DMS79 treated with DMSO at 0.1 percent for 48 hours (cell line): Measurements from ENCODE around the gene ARRDC1.
A peak's percentile ranks its signal among the peaks of the same experiment; 100 is the strongest.
"Not testable (repeated sequence)": the region's sequence is repeated elsewhere in the genome, so short reads cannot be mapped to it uniquely, and the experiment has no call there.

Experiments
- DNase-seq: peaks from one replicate; lab custom pipeline; 2025; lab: John Stamatoyannopoulos, UW

The ARRDC1 gene

DNA sequence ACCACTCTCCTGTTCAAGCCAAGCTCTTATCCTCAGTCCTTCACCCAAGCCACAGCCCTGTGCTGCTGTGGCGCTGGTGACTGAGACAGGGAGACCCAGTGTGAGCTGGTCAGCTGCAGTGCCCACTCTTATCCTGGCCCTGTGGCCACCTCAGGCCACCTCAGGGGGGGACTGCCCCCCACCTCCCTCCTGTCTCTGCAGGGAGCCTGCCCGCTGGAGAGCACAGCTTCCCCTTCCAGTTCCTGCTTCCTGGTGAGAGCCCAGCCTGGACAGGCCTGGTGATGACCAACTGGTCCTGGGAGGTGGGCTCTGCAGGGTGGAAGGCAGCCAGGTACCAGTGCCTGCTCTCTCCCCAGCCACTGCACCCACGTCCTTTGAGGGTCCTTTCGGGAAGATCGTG is 7.8 kb downstream of the ARRDC1 start:
- DNase-seq, result no peak

- no peak for DNase-seq
Observed at GRCh38 chr9:137613738-137614523, 8.4 kb downstream of the ARRDC1 start.

- DNase-seq, result no peak
Observed at GRCh38 chr9:137614631-137615386, 9.3 kb downstream of the ARRDC1 start.

DNA sequence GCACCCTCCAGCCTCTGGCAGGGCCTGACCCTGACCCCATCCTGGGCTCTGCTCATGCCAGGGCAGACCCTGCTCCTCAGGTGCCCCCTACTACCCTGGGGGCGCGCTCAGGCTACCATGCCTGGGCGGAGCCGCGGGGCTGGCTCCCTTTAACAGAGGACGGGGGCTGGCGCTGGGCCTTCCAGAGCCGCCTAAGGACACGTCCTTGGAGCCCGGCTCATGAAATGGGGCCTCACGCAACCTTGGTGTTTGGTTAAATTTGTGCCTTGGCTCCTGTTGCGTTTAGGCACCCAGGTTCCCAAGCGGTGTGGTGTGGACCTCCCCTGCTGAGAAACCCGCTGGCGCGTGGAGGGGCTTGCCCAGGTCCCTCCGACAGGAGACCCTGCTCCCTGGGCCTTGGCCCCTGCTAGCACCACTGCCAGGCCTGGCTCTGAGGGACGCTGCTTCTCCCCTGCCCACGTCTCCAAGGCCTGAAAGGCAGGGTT is 9.9 kb downstream of the ARRDC1 start:
- no peak for DNase-seq

GRCh38 chr9:137618105-137619067 is 12.9 kb downstream of the ARRDC1 start, which contains the start of gene EHMT1:
TSS of gene EHMT1 (plus strand) at chr9:137619005. CDS start at chr9:137619029, 24 bp downstream.
- peak; percentile 80 for DNase-seq

DNA sequence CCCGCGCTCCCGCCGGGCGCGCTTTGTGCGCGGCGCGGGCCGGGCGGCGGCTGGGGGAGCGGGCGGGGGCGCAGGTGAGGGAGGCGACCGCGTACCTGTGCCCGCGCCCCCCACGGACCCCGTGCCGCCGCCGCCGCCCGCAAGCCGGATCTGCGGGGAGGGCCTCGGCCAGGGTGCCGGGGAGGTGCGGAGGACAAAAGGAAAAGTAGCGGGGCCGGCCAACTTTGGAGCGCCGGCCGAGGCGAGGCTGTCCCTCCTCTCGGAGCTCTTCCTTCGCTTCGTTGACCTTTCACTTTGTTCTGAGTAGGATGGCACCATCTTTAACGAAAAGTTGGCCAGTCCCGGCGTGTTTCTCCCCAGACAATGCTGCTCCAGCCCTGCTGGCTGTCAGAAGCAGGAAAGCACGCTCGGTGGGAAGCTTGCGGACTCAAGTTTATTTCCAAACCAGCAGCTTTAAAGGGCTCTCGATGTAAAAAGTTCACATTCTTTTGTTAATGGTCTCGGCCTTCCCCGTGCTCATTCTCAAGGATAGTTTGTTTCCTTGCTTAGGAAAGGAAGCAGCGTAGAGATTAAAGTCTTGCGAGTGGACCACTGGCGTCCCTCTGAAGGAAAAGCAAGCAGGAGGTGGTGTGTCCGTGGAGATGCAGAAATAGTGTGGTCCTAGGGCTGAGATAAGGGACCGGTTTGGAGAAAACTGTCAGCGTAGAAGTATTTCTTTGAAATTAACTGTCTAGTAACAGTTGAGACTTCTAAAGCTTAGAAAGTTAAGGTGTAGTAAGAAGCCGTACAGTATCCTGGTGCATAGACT is 14.0 kb downstream of the ARRDC1 start:
- peak; percentile 12 for DNase-seq

DNA sequence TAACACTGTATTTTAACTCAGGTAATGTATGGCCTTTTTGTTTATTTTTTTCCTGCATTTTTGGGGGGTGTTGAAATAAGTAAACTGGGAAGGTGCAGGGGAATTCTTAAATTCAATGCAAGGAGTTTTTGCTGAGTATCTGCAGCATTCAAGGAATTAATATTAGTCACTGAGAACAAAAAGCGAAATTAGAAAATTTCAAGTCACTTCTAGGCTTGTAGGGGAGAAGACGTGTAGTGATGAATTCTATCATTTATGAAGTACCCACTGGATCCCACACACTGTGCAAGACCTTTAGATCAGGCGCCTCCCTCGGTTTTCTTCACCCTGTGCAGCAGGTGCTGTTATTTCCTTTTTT is 14.5 kb downstream of the ARRDC1 start:
- no peak for DNase-seq

DNA sequence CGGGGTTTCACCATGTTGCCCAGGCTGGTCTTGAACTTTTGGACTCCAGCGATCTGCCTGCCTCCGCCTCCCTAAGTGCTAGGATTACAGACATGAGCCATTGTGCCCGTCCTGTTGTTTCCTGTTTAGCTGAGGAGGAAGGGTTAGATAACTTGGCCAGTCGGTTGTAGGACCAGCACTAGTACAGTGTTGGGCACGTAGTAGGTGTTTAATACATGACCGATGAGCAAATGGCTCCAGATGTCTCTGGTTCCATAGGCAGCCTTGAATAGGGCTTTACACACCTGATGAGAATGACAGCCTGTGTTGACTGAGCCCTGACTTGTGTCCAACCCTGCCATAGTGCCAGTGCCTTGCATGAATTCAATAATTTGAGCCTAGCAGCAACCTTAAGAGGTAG is 15.1 kb downstream of the ARRDC1 start:
- DNase-seq, result no peak

DNA sequence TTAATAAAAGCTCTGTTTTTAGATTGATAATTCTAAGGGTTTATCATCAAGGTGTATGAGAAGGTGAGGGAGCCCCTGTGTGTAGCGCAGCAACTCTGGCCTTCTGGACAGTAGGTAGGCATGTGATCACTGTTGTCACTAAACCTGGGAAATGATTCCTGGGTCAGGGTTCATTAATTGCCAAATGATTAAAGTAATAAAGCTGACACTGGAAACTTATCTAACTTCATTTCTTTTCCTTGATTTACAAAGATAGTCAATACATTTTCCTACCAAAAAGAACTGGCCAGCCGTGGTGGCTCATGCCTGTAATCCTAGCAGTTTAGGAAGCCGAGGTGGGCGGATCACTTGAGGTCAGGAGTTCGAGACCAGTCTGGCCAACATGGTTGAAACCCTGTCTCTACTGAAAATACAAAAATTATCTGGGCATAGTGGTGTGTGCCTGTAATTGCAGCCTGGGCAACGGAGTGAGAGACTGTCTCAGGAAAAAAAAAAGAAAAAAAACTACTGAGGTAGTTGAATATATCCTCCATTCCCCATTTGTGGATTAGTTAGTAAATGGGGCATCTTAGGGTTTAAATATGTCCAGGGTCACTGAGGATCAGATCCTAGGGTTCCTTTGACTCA is 15.8 kb downstream of the ARRDC1 start:
- no peak for DNase-seq

GRCh38 chr9:137622211-137622610 is 16.7 kb downstream of the ARRDC1 start:
- DNase-seq, result not testable (repeated sequence)

GRCh38 chr9:137626464-137626863 is 21.0 kb downstream of the ARRDC1 start:
- DNase-seq, result no peak

DNA sequence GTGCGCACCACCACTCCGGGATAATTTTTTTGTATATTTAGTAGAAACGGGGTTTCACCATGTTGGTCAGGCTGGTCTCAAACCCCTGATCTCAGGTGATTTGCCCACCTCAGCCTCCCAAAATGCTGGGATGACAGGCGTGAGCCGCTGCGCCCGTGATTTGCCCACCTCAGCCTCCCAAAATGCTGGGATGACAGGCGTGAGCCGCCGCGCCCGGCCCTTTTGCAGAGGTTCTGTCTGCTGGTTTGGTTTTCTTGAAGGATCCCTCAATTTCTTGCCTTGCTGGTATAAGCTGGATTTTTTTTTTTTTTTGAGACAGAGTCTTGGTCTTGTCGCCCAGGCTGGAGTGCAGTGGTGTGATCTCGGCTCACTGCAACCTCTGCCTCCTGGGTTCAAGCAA is 21.9 kb downstream of the ARRDC1 start:
- not testable (repeated sequence) for DNase-seq

- no peak for DNase-seq
Observed at GRCh38 chr9:137630126-137630525, 24.6 kb downstream of the ARRDC1 start.

GRCh38 chr9:137630679-137631078 is 25.2 kb downstream of the ARRDC1 start:
- no peak for DNase-seq

- DNase-seq, result no peak
Observed at GRCh38 chr9:137631345-137632229, 26.1 kb downstream of the ARRDC1 start.

GRCh38 chr9:137632230-137633161 is 27.0 kb downstream of the ARRDC1 start:
- DNase-seq, result no peak

DNA sequence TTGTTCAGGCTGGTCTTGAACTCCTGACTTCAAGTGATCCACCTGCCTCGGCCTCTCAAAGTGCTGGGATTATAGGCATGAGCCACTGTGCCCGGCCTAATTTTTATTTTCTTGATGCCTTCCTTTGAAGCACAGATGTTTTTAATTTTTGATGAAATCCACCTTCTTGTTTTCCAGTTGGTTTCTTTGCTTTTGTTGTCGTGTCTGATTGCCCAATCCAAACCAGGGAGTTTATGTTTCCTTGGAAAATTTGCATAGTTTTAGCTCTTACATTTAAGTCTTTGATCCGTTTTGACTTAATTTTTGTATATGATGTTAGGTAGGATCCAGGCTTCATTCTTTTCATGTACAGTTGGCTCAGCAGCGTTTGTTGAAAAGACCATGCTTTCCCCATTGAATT is 28.5 kb downstream of the ARRDC1 start:
- DNase-seq, result no peak

DNA sequence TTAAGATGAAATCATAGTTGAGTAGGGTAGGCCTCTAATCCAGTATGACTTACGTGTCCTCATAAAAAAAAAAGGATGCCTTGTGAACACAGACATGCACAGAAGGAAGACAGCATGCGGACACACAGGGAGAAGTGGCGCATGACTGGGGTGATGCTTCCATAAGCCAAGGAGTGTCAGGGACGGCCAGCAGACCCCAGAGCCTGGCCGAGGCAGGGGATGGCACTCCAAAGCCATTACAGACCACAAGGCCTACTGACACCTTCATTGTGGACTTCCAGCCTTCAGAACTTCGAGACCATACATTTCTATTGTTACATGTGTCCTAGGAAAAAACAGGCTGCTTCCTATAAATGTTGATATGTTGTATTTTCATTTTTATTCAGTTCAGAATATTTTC is 33.2 kb downstream of the ARRDC1 start:
- DNase-seq, result no peak
